CD14-positive monocyte (primary cell): ENCODE data around the gene IL9R. TPM values are rescaled to one million over a fixed set of nuclear protein-coding genes. Genes with fewer than 3 reads are reported as not detected.
"Not testable (repeated sequence)": the region's sequence is repeated elsewhere in the genome, so short reads cannot be mapped to it uniquely, and the experiment has no call there.

Source experiments
- DNase-seq, 3 donors: peaks; one replicate each; pipeline ENCODE4 v3.0.0-alpha.2; 2011 to 2022
- H2AFZ ChIP-seq: 2 replicates; pipeline ENCODE4 v1.6.0; 2012; ENCODE audit warnings: mild to moderate bottlenecking, low read depth, low read length, inconsistent platforms; ENCODE audit not compliant: insufficient read depth, poor library complexity, severe bottlenecking
- H3K27ac ChIP-seq, 2 donors: 1 replicate in 1 of 2; 2 replicates in 1 of 2; pipeline ENCODE4 v1.5.1; 2012 to 2013; ENCODE audit warnings: low read length in 2 of 2, control low read depth in 1 of 2, inconsistent platforms in 1 of 2, low read depth in 1 of 2, mild to moderate bottlenecking in 1 of 2
- H3K27me3 ChIP-seq, 2 donors: one replicate each; pipeline versions ENCODE4 v1.6.0 to v1.6.1; 2011 to 2013; ENCODE audit warnings: low read length in 2 of 2; ENCODE audit not compliant: control insufficient read depth in 2 of 2, insufficient read depth in 2 of 2
- H3K36me3 ChIP-seq, 2 donors: replicated peaks in 1 of 2; 1 replicate in 1 of 2; 2 replicates in 1 of 2; pipeline versions ENCODE4 v1.5.1 to v1.6.1; 2012 to 2013; ENCODE audit warnings: low read length in 2 of 2, control low read depth in 1 of 2, inconsistent platforms in 1 of 2, mild to moderate bottlenecking in 1 of 2; ENCODE audit not compliant: insufficient read depth in 2 of 2, control insufficient read depth in 1 of 2
- H3K4me1 ChIP-seq, 2 donors: 1 replicate in 1 of 2; 2 replicates in 1 of 2; pipeline versions ENCODE4 v1.5.1 to v1.6.1; 2012 to 2013; ENCODE audit warnings: low read length in 2 of 2, control low read depth in 1 of 2, inconsistent platforms in 1 of 2, mild to moderate bottlenecking in 1 of 2, moderate library complexity in 1 of 2; ENCODE audit not compliant: insufficient read depth in 2 of 2, control insufficient read depth in 1 of 2
- H3K4me2 ChIP-seq: replicated peaks from 2 replicates; pipeline ENCODE3; 2012; ENCODE audit warnings: low read length, moderate library complexity, mild to moderate bottlenecking; ENCODE audit not compliant: poor library complexity, severe bottlenecking; ENCODE audit errors: extremely low read depth
- H3K4me3 ChIP-seq, 3 experiments: fragments of 200-600 bp in 1 of 3; sonication (generic) in 1 of 3; replicated peaks in 1 of 3; 1 replicate in 2 of 3; 2 replicates in 1 of 3; pipeline ENCODE4 v1.5.1; 2011 to 2013; ENCODE audit warnings: low read length in 3 of 3, mild to moderate bottlenecking in 3 of 3, control low read depth in 2 of 3, low read depth in 2 of 3, inconsistent platforms in 1 of 3, moderate library complexity in 1 of 3
- H3K79me2 ChIP-seq: 2 replicates; pipeline ENCODE4 v1.6.0; 2012; ENCODE audit warnings: mild to moderate bottlenecking, control low read depth, inconsistent platforms, low read length, moderate library complexity; ENCODE audit not compliant: insufficient read depth
- H3K9ac ChIP-seq: 2 replicates; pipeline ENCODE4 v1.6.0; 2017; ENCODE audit warnings: low read length, mild to moderate bottlenecking; ENCODE audit not compliant: insufficient read depth, poor library complexity, severe bottlenecking
- H3K9me3 ChIP-seq, 2 donors: replicated peaks in 1 of 2; 1 replicate in 1 of 2; 2 replicates in 1 of 2; pipeline versions ENCODE4 v1.5.1 to v1.6.1; 2012 to 2013; ENCODE audit warnings: low read length in 2 of 2, control low read depth in 1 of 2; ENCODE audit not compliant: control insufficient read depth in 1 of 2, insufficient read depth in 1 of 2
- H4K20me1 ChIP-seq: 2 replicates; pipeline ENCODE4 v1.6.0; 2012; ENCODE audit warnings: mild to moderate bottlenecking, low read length, control low read depth, moderate library complexity; ENCODE audit not compliant: insufficient read depth
- H3K27ac Mint-ChIP-seq, 7 donors: one replicate each; pipeline ENCODE4 v1.8.0; 2020; ENCODE audit warnings: mild to moderate bottlenecking in 7 of 7, mixed read lengths in 7 of 7, moderate library complexity in 6 of 7, inconsistent platforms in 2 of 7
- H3K27me3 Mint-ChIP-seq, 3 donors: one replicate each; pipeline ENCODE4 v1.8.0; 2021 to 2022; ENCODE audit warnings: low read depth in 3 of 3, mild to moderate bottlenecking in 3 of 3, mixed read lengths in 3 of 3, moderate library complexity in 3 of 3, inconsistent platforms in 1 of 3
- H3K36me3 Mint-ChIP-seq, 2 donors: one replicate each; pipeline ENCODE4 v1.8.0; 2020; ENCODE audit warnings: mixed read lengths in 2 of 2, inconsistent platforms in 1 of 2, mild to moderate bottlenecking in 1 of 2
- H3K4me1 Mint-ChIP-seq: one replicate; pipeline ENCODE4 v1.8.0; 2020; ENCODE audit warnings: mild to moderate bottlenecking, mixed read lengths
- H3K4me3 Mint-ChIP-seq, 2 donors: one replicate each; pipeline ENCODE4 v1.8.0; 2020; ENCODE audit warnings: mild to moderate bottlenecking in 2 of 2, mixed read lengths in 2 of 2, moderate library complexity in 1 of 2
- H3K9me3 Mint-ChIP-seq, 7 donors: one replicate each; pipeline ENCODE4 v1.8.0; 2020 to 2022; ENCODE audit warnings: mixed read lengths in 7 of 7, mild to moderate bottlenecking in 6 of 7, moderate library complexity in 6 of 7, inconsistent platforms in 2 of 7
- CTCF ChIP-seq: fragments of 200-600 bp; IDR thresholded peaks from one replicate; pipeline ENCODE4 v1.8.0; 2022; ENCODE audit warnings: antibody characterized with exemption, mild to moderate bottlenecking
- WGBS: methylation state at CpG from one replicate; pipeline ENCODE4 v1.1.5; 2013; ENCODE audit warnings: missing lambda C conversion rate; ENCODE audit not compliant: insufficient coverage; 5-methylcytosine and 5-hydroxymethylcytosine counted together
- intact Hi-C, 2 donors: fragments of 100-400 bp; cut with micrococcal nuclease; formaldehyde crosslinking; loops; one replicate each; pipeline versions ENCODE4 v1.15.0 to v1.15.1; 2023
- polyA plus RNA-seq, 3 donors: library from polyadenylated mRNA; depleted of rRNA in 1 of 3; unstranded in 2 of 3; stranded (reverse) in 1 of 3; fragments of 300-500 nt in 2 of 3; fragments of >200 nt in 1 of 3; fragmentation: Illumina TruSeq in 2 of 3; gene quantifications; 1 replicate in 2 of 3; 2 replicates in 1 of 3; pipeline ENCODE4 v1.2.3, GENCODE V29; 2012 to 2021

Gene IL9R
- polyA plus RNA-seq, 3 donors: 0.25 to 1.0 (median 0.85) TPM

GRCh38 chrX:156004740-156005139 is 7.2 kb downstream of the IL9R start:
- peaks cover 5% of the 10 kb centered on the region for H3K4me1 Mint-ChIP-seq
- Histone ChIP-seq H2AFZ (no peak overlapping the region), H3K36me3 (no peaks in the 10 kb centered on the region), H4K20me1 (no peaks in the 10 kb centered on the region), H3K79me2 (no peaks in the 10 kb centered on the region), H3K4me1 (no peaks in the 10 kb centered on the region), H3K27me3 (no peaks in the 10 kb centered on the region), H3K27ac (no peak overlapping the region), H3K4me2 (no peak overlapping the region), H3K9ac (no peak overlapping the region), H3K9me3 (no peaks in the 10 kb centered on the region), H3K4me3 (no peak overlapping the region)
- H3K27ac Mint-ChIP-seq: no peak overlapping the region
- 93% methylated on average over 3 of the region's 3 CpGs for WGBS
- H3K4me3 Mint-ChIP-seq: no peak overlapping the region
- H3K27me3 Mint-ChIP-seq: peaks cover 2 to 4% (median 4%) of the 10 kb centered on the region in 3 donors
- no peak for DNase-seq
- H3K9me3 Mint-ChIP-seq: peaks cover 0 to 2% (median 0%) of the 10 kb centered on the region in 7 donors
- H3K36me3 Mint-ChIP-seq: no peaks in the 10 kb centered on the region
- intact Hi-C loops: no loop called here
- no peak for TF ChIP-seq CTCF

GRCh38 chrX:156005144-156005543 is 7.6 kb downstream of the IL9R start:
- H3K36me3 Mint-ChIP-seq: no peaks in the 10 kb centered on the region
- Histone ChIP-seq H3K4me3 (no peak overlapping the region), H4K20me1 (no peaks in the 10 kb centered on the region), H3K36me3 (no peaks in the 10 kb centered on the region), H3K4me1 (no peaks in the 10 kb centered on the region), H3K9me3 (no peaks in the 10 kb centered on the region), H2AFZ (no peak overlapping the region), H3K79me2 (no peaks in the 10 kb centered on the region), H3K4me2 (no peak overlapping the region), H3K27me3 (no peaks in the 10 kb centered on the region), H3K9ac (no peak overlapping the region), H3K27ac (no peak overlapping the region)
- peaks cover 5% of the 10 kb centered on the region for H3K4me1 Mint-ChIP-seq
- no peak for TF ChIP-seq CTCF
- H3K9me3 Mint-ChIP-seq: peaks cover 0 to 2% (median 0%) of the 10 kb centered on the region in 7 donors
- DNase-seq: no peak
- H3K27ac Mint-ChIP-seq: no peak overlapping the region
- intact Hi-C loops: no loop called here
- H3K4me3 Mint-ChIP-seq: no peak overlapping the region
- WGBS: 100% methylated on average over 2 of the region's 6 CpGs
- H3K27me3 Mint-ChIP-seq: peaks cover 2 to 4% (median 4%) of the 10 kb centered on the region in 3 donors

GRCh38 chrX:156006468-156006867 is 9.0 kb downstream of the IL9R start:
- H3K9me3 Mint-ChIP-seq, H3K27ac ChIP-seq, H3K27me3 Mint-ChIP-seq, H3K36me3 Mint-ChIP-seq, H3K27ac Mint-ChIP-seq, H2AFZ ChIP-seq, H3K36me3 ChIP-seq, H4K20me1 ChIP-seq, H3K4me3 Mint-ChIP-seq, H3K9ac ChIP-seq, DNase-seq, H3K4me1 Mint-ChIP-seq, H3K79me2 ChIP-seq, intact Hi-C loops, H3K9me3 ChIP-seq, H3K4me2 ChIP-seq, H3K27me3 ChIP-seq, H3K4me3 ChIP-seq, H3K4me1 ChIP-seq: not testable (repeated sequence)
- WGBS: 90% methylated on average over 4 of the region's 8 CpGs
